HCT116 (cell line): ENCODE measurements around the gene TNC. TPM values are rescaled to one million over a fixed set of nuclear protein-coding genes. Genes with fewer than 3 reads are reported as not detected.

Experiments
- ATAC-seq: fragments of 200-7000 bp; cut with Tn5 transposase; 2 replicates; pipeline ENCODE4 v1.9.1; 2020; ENCODE audit warnings: mild to moderate bottlenecking, moderate library complexity
- BruUV-seq: library from RNA; stranded (reverse); fragments of 400-500 nt; replicated peaks from 2 replicates; lab custom pipeline; 2021; lab: Mats Ljungman, UMichigan
- CTCF ChIA-PET: fragments of 300-600 bp; sonication (Branson Sonifier 250); formaldehyde crosslinking; loops from one replicate; lab custom pipeline; 2021; ENCODE audit warnings: antibody characterized with exemption; lab: Charles Lee
- POLR2A ChIA-PET: fragments of 300-600, 350-600 bp; sonication (Branson Sonifier 250); formaldehyde crosslinking; loops from one replicate; lab custom pipeline; 2021; ENCODE audit warnings: antibody characterized with exemption; lab: Charles Lee
- RAD21 ChIA-PET, 2 experiments: fragments of 300-600 bp; sonication (Branson Sonifier 250); formaldehyde crosslinking; loops; one replicate each; lab custom pipeline; 2023; ENCODE audit warnings: low total read pairs in 2 of 2; ENCODE audit not compliant: uncharacterized antibody in 2 of 2, unreplicated experiment in 2 of 2, low non-redundant PET in 1 of 2; lab: Charles Lee
- DNase-seq: peaks from one replicate; pipeline ENCODE4 v3.0.0-alpha.2; 2010; ENCODE audit warnings: low read depth, low spot score
- H2AFZ ChIP-seq: fragments of 200-600 bp; shearing (Covaris generic), sonication (generic); 2 replicates; pipeline ENCODE4 v1.6.1; 2017; ENCODE audit warnings: low read depth, mixed run types, mixed read lengths, antibody characterized with exemption, low read length; ENCODE audit not compliant: poor library complexity, severe bottlenecking
- H3K27ac ChIP-seq: 2 replicates; pipeline ENCODE4 v1.5.1; 2012; ENCODE audit warnings: low read depth, low read length
- H3K27me3 ChIP-seq: fragments of 200-600 bp; sonication (generic); 2 replicates; pipeline ENCODE4 v1.6.1; 2016; ENCODE audit warnings: mixed run types, low read length, mixed read lengths; ENCODE audit not compliant: insufficient read depth
- H3K36me3 ChIP-seq, 2 experiments: fragments of 200-500 bp in 1 of 2; fragments of 200-600 bp in 1 of 2; sonication (Bioruptor generic) in 1 of 2; sonication (generic) in 1 of 2; 2 replicates each; pipeline versions ENCODE4 v1.5.1 to v1.6.1; 2014 to 2016; ENCODE audit warnings: low read length in 2 of 2, inconsistent platforms in 1 of 2, mixed read lengths in 1 of 2, mixed run types in 1 of 2; ENCODE audit not compliant: insufficient read depth in 2 of 2, control insufficient read depth in 1 of 2
- H3K4me1 ChIP-seq, 2 experiments: fragments of 200-600 bp in 1 of 2; sonication (generic) in 1 of 2; 2 replicates each; pipeline versions ENCODE4 v1.5.1 to v1.6.1; 2012 to 2017; ENCODE audit warnings: low read length in 2 of 2, inconsistent platforms in 1 of 2, mild to moderate bottlenecking in 1 of 2, mixed read lengths in 1 of 2, mixed run types in 1 of 2, moderate library complexity in 1 of 2; ENCODE audit not compliant: insufficient read depth in 2 of 2, control insufficient read depth in 1 of 2
- H3K4me2 ChIP-seq: fragments of 200-600 bp; sonication (generic); 2 replicates; pipeline ENCODE4 v1.6.1; 2017; ENCODE audit warnings: mixed run types, low read length, mixed read lengths
- H3K4me3 ChIP-seq, 2 experiments: fragments of 200-600 bp in 1 of 2; sonication (generic) in 1 of 2; replicated peaks in 1 of 2; 2 replicates each; pipeline ENCODE4 v1.5.1; 2011 to 2016; ENCODE audit warnings: low read length in 2 of 2, control low read depth in 1 of 2, low read depth in 1 of 2, mild to moderate bottlenecking in 1 of 2, mixed read lengths in 1 of 2, mixed run types in 1 of 2
- H3K79me2 ChIP-seq: fragments of 200-600 bp; sonication (generic); 2 replicates; pipeline ENCODE4 v1.6.1; 2017; ENCODE audit warnings: mild to moderate bottlenecking, mixed run types, low read length, moderate library complexity, mixed read lengths; ENCODE audit not compliant: insufficient read depth
- H3K9ac ChIP-seq: fragments of 200-600 bp; sonication (generic); 2 replicates; pipeline ENCODE4 v1.6.1; 2016; ENCODE audit warnings: low read length, mixed read lengths
- H3K9me2 ChIP-seq: fragments of 200-600 bp; sonication (generic), shearing (Covaris generic); 2 replicates; pipeline ENCODE4 v1.6.1; 2017; ENCODE audit warnings: mixed run types, mild to moderate bottlenecking, moderate library complexity; ENCODE audit not compliant: insufficient read depth
- H3K9me3 ChIP-seq, 2 experiments: fragments of 200-500 bp in 1 of 2; fragments of 200-600 bp in 1 of 2; sonication (Bioruptor generic) in 1 of 2; sonication (generic) in 1 of 2; 2 replicates each; pipeline ENCODE4 v1.6.1; 2014 to 2017; ENCODE audit warnings: low read length in 2 of 2, mixed read lengths in 2 of 2, inconsistent platforms in 1 of 2, low read depth in 1 of 2, mild to moderate bottlenecking in 1 of 2, mixed run types in 1 of 2, moderate library complexity in 1 of 2; ENCODE audit not compliant: control insufficient read depth in 1 of 2, insufficient read depth in 1 of 2
- H4K20me1 ChIP-seq: fragments of 200-600 bp; sonication (generic), shearing (Covaris generic); 2 replicates; pipeline ENCODE4 v1.6.1; 2017; ENCODE audit warnings: mixed run types, mild to moderate bottlenecking, moderate library complexity; ENCODE audit not compliant: insufficient read depth
- CBX3 ChIP-seq: IDR thresholded peaks from 2 replicates; pipeline ENCODE4 v1.6.1; 2012; ENCODE audit warnings: low read depth
- CEBPB ChIP-seq: IDR thresholded peaks from 2 replicates; pipeline ENCODE4 v1.6.1; 2012; ENCODE audit warnings: low read depth
- EZH2 ChIP-seq: fragments of 200-600 bp; sonication (generic); IDR thresholded peaks from 2 replicates; pipeline ENCODE4 v1.6.1; 2017; ENCODE audit warnings: antibody characterized with exemption, mixed run types
- EZH2phosphoT487 ChIP-seq: fragments of 200-600 bp; IDR thresholded peaks from 2 replicates; pipeline ENCODE4 v1.6.1; 2018; ENCODE audit warnings: antibody characterized with exemption, borderline replicate concordance
- JUND ChIP-seq: IDR thresholded peaks from 2 replicates; pipeline ENCODE4 v1.6.1; 2012
- SP1 ChIP-seq: IDR thresholded peaks from 2 replicates; pipeline ENCODE4 v1.6.1; 2012; ENCODE audit warnings: low read depth
- ZNF274 ChIP-seq: fragments of 200-500 bp; sonication (Bioruptor generic); IDR thresholded peaks from 2 replicates; pipeline ENCODE4 v1.6.1; 2014; ENCODE audit warnings: mild to moderate bottlenecking, low read depth, low read length, inconsistent platforms
- intact Hi-C: fragments of 100-400 bp; cut with micrococcal nuclease; formaldehyde crosslinking; loops from 2 replicates; pipeline ENCODE4 v1.10.0; 2022
- total RNA-seq: library from RNA; stranded (reverse); gene quantifications from one replicate; pipeline ENCODE4 v1.2.1, GENCODE V29; 2021; ENCODE audit not compliant: unreplicated experiment
- TF ChIP-seq, protein P1 (sequence below): IDR thresholded peaks from 2 replicates; pipeline ENCODE4 v1.6.1; 2012; ENCODE audit warnings: low read depth
- TF ChIP-seq, protein P2 (sequence below): IDR thresholded peaks from 2 replicates; pipeline ENCODE4 v1.6.1; 2012

The TNC gene
- total RNA-seq, 1 experiment from 2014 or later = 0.49 TPM

DNA sequence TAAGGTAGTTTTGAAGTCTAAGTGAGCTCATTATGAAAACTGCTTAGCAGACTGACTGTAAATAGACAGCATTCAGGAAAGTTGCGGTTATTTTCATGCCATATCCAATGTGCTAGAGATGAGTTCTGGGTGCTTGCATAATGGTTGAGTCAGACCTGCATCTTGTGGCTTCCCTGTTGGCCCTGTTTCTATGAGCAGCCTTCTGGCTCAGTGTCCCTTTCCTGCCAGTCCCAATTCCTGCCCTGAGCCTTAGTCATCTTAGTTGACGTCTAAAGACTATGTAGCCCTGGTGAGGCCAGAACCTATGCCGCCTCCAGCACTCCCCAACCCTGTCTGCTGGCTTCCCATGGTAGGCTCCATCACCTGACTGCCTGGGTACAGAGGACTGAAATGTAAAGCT, 111.3 kb downstream of the TNC start:
- RAD21 ChIA-PET = no interaction called here

More for the DNA sequence above, 111.3 kb downstream of the TNC start:
- ChIA-PET POLR2A (no interaction called here), CTCF (no interaction called here)
- intact Hi-C loops = no loop called here
- H3K4me2 ChIP-seq = no peak overlapping the region
- BruUV-seq = no TSS peak
- no peaks in the 10 kb centered on the region for H3K4me1 ChIP-seq
- no peaks in the 10 kb centered on the region for H3K9me3 ChIP-seq
- H3K4me3 ChIP-seq = no peak overlapping the region
- ATAC-seq (no peak), DNase-seq (no peak)
- no peaks in the 10 kb centered on the region for H4K20me1 ChIP-seq
- H3K9me2 ChIP-seq = no peaks in the 10 kb centered on the region
- TF ChIP-seq EZH2phosphoT487 = no peak
- no peak for TF ChIP-seq CEBPB
- TF ChIP-seq CBX3 = no peak
- TF ChIP-seq, protein P1, sequence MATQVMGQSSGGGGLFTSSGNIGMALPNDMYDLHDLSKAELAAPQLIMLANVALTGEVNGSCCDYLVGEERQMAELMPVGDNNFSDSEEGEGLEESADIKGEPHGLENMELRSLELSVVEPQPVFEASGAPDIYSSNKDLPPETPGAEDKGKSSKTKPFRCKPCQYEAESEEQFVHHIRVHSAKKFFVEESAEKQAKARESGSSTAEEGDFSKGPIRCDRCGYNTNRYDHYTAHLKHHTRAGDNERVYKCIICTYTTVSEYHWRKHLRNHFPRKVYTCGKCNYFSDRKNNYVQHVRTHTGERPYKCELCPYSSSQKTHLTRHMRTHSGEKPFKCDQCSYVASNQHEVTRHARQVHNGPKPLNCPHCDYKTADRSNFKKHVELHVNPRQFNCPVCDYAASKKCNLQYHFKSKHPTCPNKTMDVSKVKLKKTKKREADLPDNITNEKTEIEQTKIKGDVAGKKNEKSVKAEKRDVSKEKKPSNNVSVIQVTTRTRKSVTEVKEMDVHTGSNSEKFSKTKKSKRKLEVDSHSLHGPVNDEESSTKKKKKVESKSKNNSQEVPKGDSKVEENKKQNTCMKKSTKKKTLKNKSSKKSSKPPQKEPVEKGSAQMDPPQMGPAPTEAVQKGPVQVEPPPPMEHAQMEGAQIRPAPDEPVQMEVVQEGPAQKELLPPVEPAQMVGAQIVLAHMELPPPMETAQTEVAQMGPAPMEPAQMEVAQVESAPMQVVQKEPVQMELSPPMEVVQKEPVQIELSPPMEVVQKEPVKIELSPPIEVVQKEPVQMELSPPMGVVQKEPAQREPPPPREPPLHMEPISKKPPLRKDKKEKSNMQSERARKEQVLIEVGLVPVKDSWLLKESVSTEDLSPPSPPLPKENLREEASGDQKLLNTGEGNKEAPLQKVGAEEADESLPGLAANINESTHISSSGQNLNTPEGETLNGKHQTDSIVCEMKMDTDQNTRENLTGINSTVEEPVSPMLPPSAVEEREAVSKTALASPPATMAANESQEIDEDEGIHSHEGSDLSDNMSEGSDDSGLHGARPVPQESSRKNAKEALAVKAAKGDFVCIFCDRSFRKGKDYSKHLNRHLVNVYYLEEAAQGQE = no peak
- TF ChIP-seq, protein P2, sequence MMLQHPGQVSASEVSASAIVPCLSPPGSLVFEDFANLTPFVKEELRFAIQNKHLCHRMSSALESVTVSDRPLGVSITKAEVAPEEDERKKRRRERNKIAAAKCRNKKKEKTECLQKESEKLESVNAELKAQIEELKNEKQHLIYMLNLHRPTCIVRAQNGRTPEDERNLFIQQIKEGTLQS = no peak
- no peak for TF ChIP-seq ZNF274
- TF ChIP-seq EZH2 = no peak
- TF ChIP-seq JUND = no peak
- no peak for TF ChIP-seq SP1
- no peak overlapping the region for H3K9ac ChIP-seq
- H3K36me3 ChIP-seq = no peaks in the 10 kb centered on the region
- no peaks in the 10 kb centered on the region for H3K79me2 ChIP-seq
- no peak overlapping the region for H3K27ac ChIP-seq
- no peak overlapping the region for H2AFZ ChIP-seq
- peaks cover 49% of the 10 kb centered on the region for H3K27me3 ChIP-seq
